HG02943 (cell line): ENCODE measurements around the gene DYNLT2.

Source experiments
- ATAC-seq: cut with Tn5 transposase; IDR thresholded peaks from one replicate; pipeline ENCODE4 v1.9.1; 2021; ENCODE audit warnings: mild to moderate bottlenecking, low read depth, moderate library complexity; ENCODE audit not compliant: unreplicated experiment

DYNLT2 gene, protein sequence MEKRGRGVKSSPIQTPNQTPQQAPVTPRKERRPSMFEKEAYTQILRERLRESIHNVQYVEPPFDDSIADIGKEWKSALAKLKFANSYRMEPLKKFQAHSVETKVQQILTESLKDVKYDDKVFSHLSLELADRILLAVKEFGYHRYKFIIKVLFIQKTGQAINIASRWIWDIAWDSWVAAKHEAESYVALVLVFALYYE

DNA sequence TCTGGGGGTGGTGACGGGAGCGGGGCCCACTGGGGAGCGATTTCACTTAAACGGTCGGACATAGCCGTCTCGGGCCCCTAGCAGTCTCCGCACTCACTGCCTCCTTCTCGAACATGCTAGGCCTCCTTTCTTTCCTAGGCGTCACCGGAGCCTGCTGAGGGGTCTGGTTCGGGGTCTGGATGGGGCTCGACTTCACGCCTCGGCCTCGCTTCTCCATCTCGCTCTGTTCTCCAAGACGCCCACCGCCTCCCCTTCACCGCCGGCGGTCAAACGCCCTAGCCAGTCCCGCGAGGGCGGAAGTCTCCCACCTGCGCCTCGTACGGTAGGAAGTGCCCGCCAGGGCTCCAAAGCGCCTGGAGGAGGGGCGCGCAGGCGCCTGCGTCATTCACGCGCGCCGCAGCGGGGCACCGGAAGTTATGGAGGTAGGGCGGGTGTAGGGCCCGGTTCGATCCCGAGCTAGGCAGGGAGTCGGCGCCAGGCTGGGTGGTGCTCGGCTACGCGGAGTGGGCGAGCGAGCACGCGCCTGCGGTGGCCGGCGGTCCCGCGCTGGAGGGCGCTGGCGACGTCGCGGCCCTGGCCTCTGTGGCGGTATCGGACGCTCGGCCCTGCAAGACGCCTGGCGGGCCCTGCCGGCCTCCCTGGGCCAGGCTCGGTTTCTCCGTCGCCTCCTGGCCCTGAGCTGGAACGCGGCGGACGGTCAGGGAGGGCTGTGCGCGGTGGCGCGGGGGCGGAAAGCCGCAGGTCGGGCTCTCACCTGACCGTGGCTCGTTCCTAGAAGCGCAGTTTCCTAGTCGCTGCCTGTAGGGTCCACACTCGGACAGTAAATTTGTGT is at the start of gene DYNLT2, which contains the start of gene ERMARD:
Gene DYNLT2 (minus strand): TSS at position 331 of the 832 bp plus-strand sequence. CDS start 114 bp downstream, at position 217.
Gene ERMARD (plus strand): TSS at position 381 of the 832 bp plus-strand sequence. CDS start 36 bp downstream, at position 417.
- peak; percentile 91 for ATAC-seq

DNA sequence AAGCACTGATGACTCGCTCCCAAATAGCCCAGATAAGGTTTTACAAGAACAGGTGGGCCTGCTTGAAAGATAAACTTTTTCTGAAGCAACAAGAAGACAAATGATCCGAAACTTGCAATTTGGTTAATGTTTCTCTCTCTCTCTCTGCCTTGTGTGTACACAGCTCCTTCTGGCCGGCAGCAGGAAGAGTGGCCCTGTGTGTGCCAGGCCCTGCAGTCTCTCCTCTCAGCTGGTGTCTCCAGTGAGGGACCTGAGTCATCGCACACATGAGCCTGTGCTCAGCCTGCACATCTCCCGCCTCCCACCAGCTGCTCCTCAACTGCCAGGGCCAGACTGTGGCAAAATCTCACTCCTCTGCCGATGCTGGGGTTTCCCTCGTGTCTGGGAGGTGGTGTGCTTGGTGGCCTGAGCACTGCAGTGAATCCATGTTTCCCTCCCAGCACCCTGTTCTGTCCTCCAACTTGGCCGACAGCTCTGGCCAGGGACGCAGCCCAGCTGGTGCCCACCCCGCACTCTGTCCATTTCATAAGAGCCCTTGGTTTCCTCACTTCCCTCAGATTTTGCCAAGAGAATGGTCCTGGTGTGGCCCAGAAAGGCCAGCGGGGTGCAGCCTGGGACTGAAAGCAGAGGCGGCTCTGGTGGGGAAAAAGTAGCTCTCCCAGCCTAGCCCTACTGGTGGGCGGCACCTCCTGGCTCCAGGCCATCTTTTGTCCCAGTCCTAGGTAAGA is 49.5 kb upstream of the DYNLT2 start:
- ATAC-seq, result no peak

DNA sequence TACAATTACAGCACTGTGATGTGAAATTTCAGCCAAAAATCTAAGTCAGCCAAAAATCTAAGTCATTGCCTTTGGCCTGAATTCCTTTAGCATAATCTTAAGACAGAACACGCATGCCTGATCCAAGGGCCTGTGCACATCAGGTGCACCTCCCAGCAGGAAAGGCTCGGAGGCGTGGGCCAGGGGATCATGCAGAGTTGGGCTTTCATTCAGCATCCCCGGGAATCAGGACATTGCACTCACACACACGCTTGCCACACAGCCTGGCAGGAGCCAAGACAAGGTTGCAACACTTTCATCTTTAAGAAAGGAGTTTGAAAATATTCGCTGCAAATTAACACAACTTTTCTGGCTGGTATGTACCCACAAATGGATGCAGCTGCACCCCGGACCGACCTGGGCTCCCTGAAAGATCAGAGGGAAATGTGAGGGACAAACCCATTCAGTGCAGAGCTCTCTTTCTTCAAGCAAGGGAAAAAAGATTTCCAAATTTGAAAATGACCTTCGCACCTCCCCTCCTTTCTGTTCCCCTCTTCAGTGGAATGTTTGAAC is 48.8 kb upstream of the DYNLT2 start:
- no peak for ATAC-seq

DNA sequence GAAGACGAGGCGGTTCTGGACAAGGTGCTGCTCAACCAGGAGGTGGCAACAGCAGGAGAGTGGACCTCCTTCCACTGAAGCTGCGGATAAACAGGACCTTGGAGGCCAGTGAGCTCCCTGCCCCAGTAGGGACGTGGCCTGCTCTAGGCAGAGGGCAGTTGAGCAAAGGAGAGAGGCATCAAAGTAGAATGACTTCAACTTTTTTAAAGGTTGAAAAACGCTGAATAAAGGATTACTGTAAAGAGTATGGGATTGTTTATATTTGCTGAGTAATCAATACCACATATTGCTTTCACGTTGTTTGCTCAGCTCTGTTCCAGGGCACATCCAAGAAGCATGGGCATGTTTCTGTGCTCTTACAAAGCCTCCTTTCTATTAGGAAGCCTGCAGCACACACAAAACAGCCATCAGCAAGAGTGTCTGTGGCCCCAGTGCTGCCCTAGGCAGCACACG is 48.1 kb upstream of the DYNLT2 start:
- ATAC-seq, result no peak

DNA sequence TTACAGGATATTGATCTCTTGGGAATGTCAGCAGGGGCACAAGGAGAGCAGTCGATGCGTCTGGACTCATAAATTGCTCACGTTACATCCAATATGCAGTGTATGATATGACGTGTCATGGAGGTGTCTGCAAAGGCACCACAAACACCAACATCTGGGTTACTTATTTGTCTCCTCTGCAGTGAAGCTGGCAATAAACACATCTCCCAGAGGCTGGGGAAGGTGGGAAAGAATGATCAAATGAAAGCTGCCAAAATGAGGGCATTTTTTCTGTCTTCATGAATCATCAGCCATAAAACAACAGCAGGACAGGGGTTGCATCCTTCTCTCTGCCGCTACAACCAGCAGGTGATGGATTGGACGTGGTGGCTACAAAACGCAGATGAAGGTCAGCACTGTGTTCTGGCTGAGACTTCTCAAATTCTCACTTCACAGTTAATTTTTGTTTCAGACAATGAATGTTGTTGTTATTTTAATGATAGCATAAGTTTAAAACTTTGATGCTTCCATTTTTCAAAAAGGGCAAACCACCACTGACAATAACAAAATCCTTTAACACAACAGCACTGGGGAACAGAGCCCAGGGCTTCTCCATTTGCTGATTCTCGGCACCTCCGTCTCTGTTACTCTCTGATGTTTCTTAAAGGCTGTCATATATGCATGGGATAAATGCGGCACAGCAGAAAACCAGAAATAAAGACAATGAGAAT is 47.5 kb upstream of the DYNLT2 start:
- no peak for ATAC-seq

DNA sequence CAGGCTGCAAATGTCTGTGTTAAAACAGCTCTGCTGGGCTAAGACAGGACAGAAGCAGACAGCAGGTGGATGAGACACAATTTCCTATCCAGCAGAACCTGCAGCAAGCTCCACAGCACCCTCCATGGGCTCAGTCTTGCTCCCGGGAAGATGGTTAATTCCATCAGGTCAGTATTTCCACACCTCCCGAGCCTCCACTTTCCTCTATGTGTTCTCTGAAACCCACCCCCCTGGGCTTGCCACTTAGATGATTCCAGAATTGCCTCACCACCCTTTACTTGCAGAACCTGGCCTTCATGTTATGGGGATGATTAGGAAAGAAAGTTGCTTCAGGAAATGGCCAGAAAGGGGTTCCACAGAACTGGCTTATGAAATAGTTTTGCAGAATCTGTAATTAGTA is 43.8 kb upstream of the DYNLT2 start:
- no peak for ATAC-seq

DNA sequence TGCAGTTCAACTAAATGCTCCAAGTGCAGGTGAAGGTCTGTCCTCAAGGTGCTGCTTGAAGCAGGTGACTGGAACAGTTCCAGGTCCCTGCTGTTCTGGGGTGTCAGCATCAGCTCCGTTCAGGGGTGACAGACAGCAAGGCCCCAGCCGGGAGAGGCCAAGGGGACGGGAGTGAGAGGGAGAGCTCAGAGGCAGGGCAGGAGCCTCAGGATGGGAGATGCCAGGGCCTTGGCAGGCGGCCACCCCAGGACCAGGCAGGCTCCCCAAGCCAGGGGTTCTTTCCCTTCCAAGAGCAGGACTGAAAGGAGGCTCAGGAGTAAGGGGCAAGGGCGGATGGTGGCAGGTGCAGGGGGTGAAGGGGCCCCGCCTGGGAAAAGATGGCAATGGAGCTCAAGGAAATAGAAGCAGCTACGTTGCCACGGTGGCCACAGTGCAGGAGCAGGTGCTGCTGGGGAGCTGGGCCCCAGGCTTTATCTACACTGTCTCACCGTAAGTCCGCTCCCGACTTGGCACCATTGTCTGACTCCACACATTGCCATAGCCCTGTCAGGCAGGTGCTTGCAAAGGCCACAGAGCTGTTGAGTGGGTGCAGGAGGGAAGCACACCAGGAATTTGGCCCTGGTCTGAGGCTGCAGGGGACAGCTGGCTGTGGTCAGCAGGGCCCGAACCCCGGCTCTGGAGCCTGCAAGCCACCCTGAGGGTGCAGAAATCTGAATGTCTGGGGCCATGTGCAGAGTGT is 43.1 kb upstream of the DYNLT2 start:
- ATAC-seq, result no peak

DNA sequence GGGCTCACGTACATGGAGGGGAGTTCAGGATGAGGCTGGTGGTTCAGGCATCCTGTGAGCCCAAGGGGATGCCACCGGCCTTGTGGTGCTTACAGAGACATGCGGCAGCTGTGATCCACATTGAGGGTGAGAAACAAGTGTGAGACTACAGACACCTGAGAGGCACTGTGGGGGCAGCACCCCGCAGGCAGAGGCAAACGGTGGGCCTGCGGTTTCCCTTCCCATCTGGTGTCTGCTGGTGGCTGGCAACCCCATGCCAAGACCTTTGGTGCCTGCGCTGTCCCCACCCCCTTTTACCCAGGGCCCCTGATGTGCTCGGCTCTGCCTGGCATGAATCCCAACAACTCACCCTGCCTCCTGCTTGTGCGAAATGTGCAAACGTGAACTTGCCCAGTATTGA is 42.0 kb upstream of the DYNLT2 start:
- no peak for ATAC-seq

DNA sequence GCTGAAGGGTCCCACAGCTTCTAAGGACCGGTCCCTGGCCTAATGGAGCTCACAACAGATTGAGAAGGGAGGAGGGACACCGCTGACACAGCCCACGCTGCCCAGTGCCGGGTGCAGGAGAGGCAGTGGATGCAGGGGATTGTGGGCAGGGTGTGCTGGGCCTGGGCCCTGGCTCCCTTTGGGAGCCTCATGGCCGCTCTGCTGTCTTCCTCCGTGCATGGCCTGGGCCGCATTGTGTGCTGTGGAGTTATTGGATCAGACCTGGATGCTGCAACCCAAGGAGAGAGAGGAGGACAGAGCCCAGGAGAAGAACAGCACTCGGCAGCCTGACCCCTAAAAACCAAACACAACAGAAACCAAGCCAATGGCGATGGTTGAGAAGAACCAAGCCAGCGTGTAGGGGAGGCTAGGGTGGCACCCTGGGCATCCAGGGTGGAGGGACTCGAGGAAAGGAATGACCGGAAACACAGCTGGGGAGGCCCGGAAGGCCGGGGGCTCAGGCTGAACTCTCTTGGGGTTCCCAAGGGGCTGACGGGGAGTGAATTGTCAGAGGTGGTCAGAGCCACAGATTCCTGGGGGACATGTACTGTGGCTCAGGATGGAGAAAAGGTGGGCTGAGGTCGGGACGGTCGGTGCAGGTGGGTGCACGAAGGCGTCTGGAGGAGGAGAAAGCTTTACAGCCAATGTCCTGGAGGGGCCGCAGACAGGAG is 41.1 kb upstream of the DYNLT2 start:
- ATAC-seq, result no peak

DNA sequence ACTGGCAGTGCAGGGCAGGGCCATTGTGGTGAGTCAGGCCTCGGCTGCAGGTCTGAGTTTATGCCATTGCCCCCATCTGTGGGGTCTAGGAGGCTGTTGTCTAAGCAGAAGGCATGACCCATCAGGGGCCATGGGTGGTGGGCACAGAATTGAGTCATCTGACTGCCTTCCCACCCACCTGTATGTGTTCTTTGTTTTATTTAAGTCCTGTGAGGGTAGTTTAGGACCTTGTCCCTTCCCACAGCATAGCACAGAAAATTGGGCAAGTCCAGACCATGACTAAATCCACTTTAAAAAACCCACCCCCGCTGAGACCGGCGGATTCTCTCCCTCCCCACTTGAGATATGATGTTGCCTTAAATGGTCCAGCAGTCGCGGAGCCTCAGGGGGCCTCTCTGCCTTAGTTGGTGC is 40.4 kb upstream of the DYNLT2 start:
- no peak for ATAC-seq

DNA sequence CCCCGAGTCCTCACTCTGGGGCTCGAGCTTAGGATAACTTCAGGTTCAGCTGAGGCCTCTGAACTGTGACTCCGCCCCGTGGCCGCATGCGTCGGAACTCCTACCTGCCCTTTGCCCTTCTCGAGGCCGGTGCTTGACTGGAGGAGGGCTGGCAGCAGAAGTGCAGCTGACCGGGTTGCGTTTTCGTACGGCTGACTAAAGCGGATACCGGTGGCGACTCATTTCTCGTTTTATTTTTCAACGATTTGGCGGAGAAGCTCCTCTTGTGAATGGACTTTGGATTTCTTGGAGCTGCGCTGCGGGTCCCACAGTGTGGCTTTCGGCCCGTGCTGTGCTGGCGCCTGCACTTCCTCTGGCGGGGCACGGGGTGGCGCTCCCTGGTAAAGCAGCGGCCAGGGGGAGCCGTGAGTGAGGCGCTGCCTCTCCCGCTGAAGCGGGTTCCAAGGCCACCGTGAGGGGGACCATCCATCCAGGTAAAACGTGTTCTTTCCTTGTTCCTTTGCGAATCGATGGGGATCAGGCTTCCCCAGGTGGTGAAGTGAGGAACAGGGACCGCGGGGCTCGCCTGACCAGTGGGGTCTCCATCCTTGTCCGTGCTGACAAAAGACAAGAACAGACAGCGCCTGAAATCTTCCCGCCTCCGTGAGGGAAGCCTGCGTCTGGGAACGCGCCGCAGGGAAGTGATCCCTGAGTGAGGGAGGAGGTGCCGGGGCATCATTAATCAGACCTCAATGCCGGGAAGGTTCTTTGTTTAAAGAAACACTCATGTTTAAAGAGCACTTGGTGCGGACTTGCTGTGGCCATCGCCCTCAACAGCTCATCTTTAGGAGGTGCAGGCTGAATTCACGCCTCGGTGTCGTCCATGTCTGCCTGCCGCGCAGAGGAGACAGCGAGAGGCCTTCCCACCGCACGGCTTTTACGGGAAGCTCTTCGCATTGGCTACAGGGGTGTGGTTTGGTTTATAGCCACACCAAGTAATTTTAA is 38.9 kb upstream of the DYNLT2 start:
- ATAC-seq, result peak; percentile 93

DNA sequence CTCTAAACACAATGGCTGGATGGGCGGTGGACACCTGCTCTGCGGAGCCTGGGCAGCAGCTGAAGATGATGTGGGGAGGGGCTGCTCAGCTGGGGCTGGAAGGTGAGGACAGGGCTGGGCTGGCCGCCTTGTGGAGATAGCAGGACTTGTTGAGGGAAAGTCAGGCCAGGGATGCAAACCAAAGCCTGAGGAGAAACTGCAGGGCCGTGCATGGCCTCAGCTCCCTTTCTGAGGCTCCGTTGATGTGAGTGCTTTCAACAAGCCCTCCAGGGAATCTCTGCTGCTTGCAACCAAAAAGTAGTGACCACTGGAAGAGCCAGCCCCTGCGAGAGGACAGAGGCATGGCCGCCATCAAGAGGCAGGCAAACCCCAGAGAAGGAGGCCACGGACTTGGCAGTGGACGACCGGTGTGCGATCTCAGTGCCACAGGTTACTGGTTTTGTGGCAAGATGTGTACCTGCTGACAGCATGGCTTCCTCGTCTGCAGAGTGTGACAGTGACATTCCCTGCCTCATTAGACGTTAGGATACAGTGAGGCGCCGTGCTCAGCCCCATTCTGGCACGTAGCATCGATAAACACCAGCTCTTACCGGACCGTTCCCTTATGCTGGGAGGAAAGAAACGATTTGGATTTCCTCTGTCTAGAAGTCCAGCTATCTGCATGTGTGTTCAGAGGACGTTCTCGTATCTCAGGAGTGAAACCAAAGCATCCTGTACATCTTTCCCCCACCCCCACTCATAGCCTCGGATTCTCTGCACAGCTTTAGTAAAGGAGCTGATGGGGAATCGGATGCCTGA is 38.0 kb upstream of the DYNLT2 start:
- ATAC-seq, result no peak

DNA sequence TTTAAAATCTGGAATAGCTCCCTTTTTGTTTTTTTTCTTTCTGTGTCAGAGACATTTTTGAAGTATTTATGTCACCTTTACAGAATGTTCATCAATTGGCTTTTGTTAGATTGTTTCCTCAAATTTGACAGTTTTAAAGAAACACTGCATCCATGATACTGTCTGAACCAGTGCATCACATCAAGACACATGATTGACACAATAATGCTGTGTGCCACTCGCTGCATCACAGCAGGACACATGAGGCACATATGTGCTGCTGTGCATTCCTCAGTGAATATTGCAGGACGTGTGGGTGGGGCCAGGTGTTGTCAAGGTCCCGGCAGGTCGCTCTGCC is 37.4 kb upstream of the DYNLT2 start:
- no peak for ATAC-seq

DNA sequence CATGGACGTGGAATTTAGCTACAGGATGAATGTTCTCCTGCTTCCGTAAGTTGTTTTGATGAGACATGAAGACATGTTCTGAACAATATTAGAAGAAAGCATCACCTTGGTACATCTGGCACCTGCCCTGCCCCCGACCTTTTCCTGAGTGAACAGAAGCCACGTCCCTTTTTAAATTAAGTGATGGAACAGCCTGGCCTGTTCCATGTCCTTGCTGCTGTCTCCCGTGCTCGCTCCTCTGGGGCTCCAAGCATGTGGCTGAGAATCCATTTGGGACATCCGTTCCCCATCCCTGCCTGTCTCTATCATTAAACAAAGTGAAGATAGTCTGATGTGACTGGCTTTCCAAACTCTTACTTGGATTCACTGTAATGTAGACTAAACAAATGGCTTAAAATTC is 36.4 kb upstream of the DYNLT2 start:
- ATAC-seq, result no peak

DNA sequence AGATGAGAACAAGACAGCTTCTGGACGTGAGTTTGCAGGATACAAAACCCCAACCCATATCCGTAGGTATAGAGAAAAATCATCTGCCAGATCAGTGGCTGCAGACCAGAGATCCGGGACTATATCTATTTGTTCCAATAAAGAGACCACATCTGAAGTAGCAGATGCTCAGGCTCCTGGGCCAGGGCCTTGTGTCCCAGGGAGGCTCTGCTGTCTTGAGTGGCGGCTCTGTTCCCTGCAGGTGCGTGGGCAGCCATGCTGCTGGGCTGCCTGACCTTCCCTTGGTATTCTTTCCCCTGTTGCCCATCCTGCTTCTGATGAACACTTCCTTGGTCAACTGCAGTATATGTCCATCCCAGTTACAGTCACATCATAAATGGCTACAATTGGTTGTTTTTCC is 35.0 kb upstream of the DYNLT2 start:
- ATAC-seq, result no peak

DNA sequence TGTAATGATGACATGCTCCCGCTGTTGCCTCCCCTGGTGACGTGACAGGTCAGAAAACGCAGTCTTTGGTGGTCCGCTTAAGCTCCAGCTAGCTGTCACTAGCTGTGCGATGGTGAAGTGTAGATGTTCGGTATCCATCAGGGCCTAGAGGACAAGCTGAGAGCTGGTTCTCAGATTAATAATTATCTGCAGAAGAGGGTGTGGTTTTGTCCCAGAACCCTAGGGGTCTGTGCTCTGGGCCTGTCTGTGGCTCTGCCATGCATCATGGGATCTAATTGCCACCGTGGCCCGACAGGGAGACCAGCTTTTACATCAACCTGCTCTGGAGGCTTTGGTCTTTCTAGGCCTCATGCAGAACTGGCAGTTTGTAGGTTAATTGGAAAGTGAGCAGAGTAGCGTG is 34.2 kb upstream of the DYNLT2 start:
- no peak for ATAC-seq

DNA sequence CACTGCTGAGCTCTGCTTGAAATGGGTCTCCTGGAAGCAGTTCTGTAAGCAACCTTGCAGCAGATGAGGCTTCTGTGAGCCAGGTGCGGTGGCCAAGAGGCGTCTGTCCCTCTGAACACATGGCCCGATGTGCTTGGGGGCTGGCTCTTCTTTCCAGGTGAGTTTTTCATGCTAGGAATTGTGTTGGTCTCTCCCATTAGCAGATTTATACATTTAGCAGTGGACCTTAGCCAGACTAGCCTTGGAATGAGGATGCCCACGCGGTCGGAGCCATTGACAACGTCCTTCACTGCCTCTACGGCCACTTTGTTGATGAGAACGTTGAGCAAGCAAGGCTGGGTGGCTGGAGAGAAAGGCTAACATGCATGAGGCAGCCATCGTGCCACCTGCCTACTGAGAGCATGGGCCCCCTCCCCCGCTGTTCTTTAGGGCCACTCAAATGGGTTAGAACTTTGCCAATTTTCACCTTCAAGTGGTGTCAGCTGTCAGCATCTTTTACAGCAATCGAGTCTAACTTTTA is 33.5 kb upstream of the DYNLT2 start:
- no peak for ATAC-seq
